Liver (tissue), 9 donors: Measurements from ENCODE around the gene DDX25. TPM values are rescaled to one million over a fixed set of nuclear protein-coding genes. Genes with fewer than 3 reads are reported as not detected.

ENCODE experiments used
- DNase-seq: peaks from one replicate; pipeline ENCODE4 v3.0.0-alpha.2; 2017; ENCODE audit warnings: low spot score
- H3K27ac ChIP-seq, 2 donors: one replicate each; pipeline ENCODE4 v1.7.0; 2013; ENCODE audit warnings: inconsistent platforms in 2 of 2, low read length in 2 of 2, control low read depth in 1 of 2, low read depth in 1 of 2, mild to moderate bottlenecking in 1 of 2
- H3K27me3 ChIP-seq, 4 donors: one replicate each; pipeline versions ENCODE4 v1.6.1 to v1.7.0; 2013; ENCODE audit warnings: low read length in 3 of 4, inconsistent platforms in 1 of 4, mild to moderate bottlenecking in 1 of 4, moderate library complexity in 1 of 4; ENCODE audit not compliant: control insufficient read depth in 4 of 4, insufficient read depth in 4 of 4
- H3K36me3 ChIP-seq, 4 donors: one replicate each; pipeline versions ENCODE4 v1.6.1 to v1.7.0; 2013; ENCODE audit warnings: low read length in 3 of 4, mild to moderate bottlenecking in 3 of 4, low read depth in 1 of 4, moderate library complexity in 1 of 4; ENCODE audit not compliant: control insufficient read depth in 4 of 4, insufficient read depth in 3 of 4
- H3K4me1 ChIP-seq, 4 donors: one replicate each; pipeline versions ENCODE4 v1.6.1 to v1.7.0; 2013; ENCODE audit warnings: low read length in 3 of 4, mild to moderate bottlenecking in 3 of 4, moderate library complexity in 1 of 4; ENCODE audit not compliant: control insufficient read depth in 4 of 4, insufficient read depth in 4 of 4
- H3K4me3 ChIP-seq, 3 donors: one replicate each; pipeline versions ENCODE4 v1.6.1 to v1.7.0; 2013; ENCODE audit warnings: low read length in 3 of 3, control low read depth in 1 of 3, low read depth in 1 of 3, mild to moderate bottlenecking in 1 of 3
- H3K9ac ChIP-seq, 2 donors: one replicate each; pipeline ENCODE4 v1.7.0; 2013; ENCODE audit warnings: low read length in 2 of 2, mild to moderate bottlenecking in 2 of 2, moderate library complexity in 2 of 2, control low read depth in 1 of 2, low read depth in 1 of 2
- H3K9me3 ChIP-seq, 4 donors: one replicate each; pipeline versions ENCODE4 v1.6.1 to v1.7.0; 2013; ENCODE audit warnings: low read length in 3 of 4; ENCODE audit not compliant: control insufficient read depth in 4 of 4
- CTCF ChIP-seq: fragments of 150-350 bp; IDR thresholded peaks from 2 replicates; pipeline ENCODE4 v1.5.1; 2017; ENCODE audit warnings: improper control_type of control experiment, low read depth, low read length; ENCODE audit not compliant: missing input control
- EGR1 ChIP-seq, 2 donors: IDR thresholded peaks; 2 replicates each; pipeline ENCODE4 v1.6.1; 2016 to 2018; ENCODE audit warnings: antibody characterized with exemption in 2 of 2, low read depth in 2 of 2
- FOXA1 ChIP-seq: IDR thresholded peaks from 2 replicates; pipeline ENCODE4 v1.6.1; 2016; ENCODE audit warnings: antibody characterized with exemption
- GABPA ChIP-seq, 2 donors: IDR thresholded peaks in 1 of 2; conservative IDR thresholded peaks in 1 of 2; 2 replicates each; pipeline ENCODE4 v1.6.1; 2016; ENCODE audit warnings: antibody characterized with exemption in 2 of 2, mild to moderate bottlenecking in 1 of 2, moderate library complexity in 1 of 2
- HNF4A ChIP-seq, 2 donors: conservative IDR thresholded peaks; 2 replicates each; pipeline ENCODE4 v1.6.1; 2016; ENCODE audit warnings: antibody characterized with exemption in 2 of 2, mild to moderate bottlenecking in 2 of 2
- HNF4G ChIP-seq: IDR thresholded peaks from 2 replicates; pipeline ENCODE4 v1.6.1; 2016; ENCODE audit warnings: antibody characterized with exemption
- RAD21 ChIP-seq, 2 donors: IDR thresholded peaks; 2 replicates each; pipeline ENCODE4 v1.6.1; 2016; ENCODE audit warnings: antibody characterized with exemption in 2 of 2, mild to moderate bottlenecking in 2 of 2
- REST ChIP-seq: IDR thresholded peaks from 2 replicates; pipeline ENCODE4 v1.6.1; 2016; ENCODE audit warnings: antibody characterized with exemption, mild to moderate bottlenecking
- RXRA ChIP-seq, 2 donors: IDR thresholded peaks; 2 replicates each; pipeline ENCODE4 v1.6.1; 2017 to 2018; ENCODE audit warnings: antibody characterized with exemption in 2 of 2, mild to moderate bottlenecking in 1 of 2
- SP1 ChIP-seq: IDR thresholded peaks from 2 replicates; pipeline ENCODE4 v1.6.1; 2018; ENCODE audit warnings: antibody characterized with exemption, mild to moderate bottlenecking
- TAF1 ChIP-seq: conservative IDR thresholded peaks from 2 replicates; pipeline ENCODE4 v1.6.1; 2016; ENCODE audit warnings: antibody characterized with exemption, mild to moderate bottlenecking
- WGBS: extraction: QIAGEN DNeasy Blood & Tissue Kit; methylation state at CpG from one replicate; pipeline ENCODE4 v1.1.7; 2013; 5-methylcytosine and 5-hydroxymethylcytosine counted together
- polyA plus RNA-seq, 2 donors: library from polyadenylated mRNA; stranded (reverse) in 1 of 2; unstranded in 1 of 2; fragments of 200-250 nt in 1 of 2; fragments of >200 nt in 1 of 2; fragmentation: Nextera tagmentation in 1 of 2; extraction: Ambion mirVana in 1 of 2; gene quantifications; one replicate each; pipeline versions ENCODE4 v1.2.1 to v1.2.3, GENCODE V29; 2013 to 2015
- total RNA-seq, 2 donors: library from RNA; depleted of rRNA; stranded (reverse); fragments of >200 nt; gene quantifications; one replicate each; pipeline ENCODE4 v1.2.3, GENCODE V29; 2014
- TF ChIP-seq, protein P1 (sequence below): IDR thresholded peaks from 2 replicates; pipeline ENCODE4 v1.6.1; 2016; ENCODE audit warnings: antibody characterized with exemption
- TF ChIP-seq, protein P2 (sequence below): IDR thresholded peaks from 2 replicates; pipeline ENCODE4 v1.6.1; 2016; ENCODE audit warnings: antibody characterized with exemption
- donor health status: healthy.
- donor health status: healthy.
- donor health status: healthy.
- donor health status: healthy.
- donor health status: healthy.

DDX25 gene
- total and polyA plus RNA-seq, 4 donors = 0.07 to 0.79 (median 0.31) TPM

GRCh38 chr11:125954945-125955640, 50.8 kb downstream of the DDX25 start:
- H3K4me3 ChIP-seq = no peak overlapping the region
- H3K9me3 ChIP-seq = no peaks in the 10 kb centered on the region
- H3K27me3 ChIP-seq = no peaks in the 10 kb centered on the region
- WGBS = 93% methylated on average over 15 of the region's 15 CpGs
- no peak for DNase-seq
- H3K27ac ChIP-seq = no peak overlapping the region
- no peaks in the 10 kb centered on the region for H3K4me1 ChIP-seq
- H3K36me3 ChIP-seq = no peaks in the 10 kb centered on the region
- no peak for TF ChIP-seq FOXA1
- no peak overlapping the region for H3K9ac ChIP-seq

GRCh38 chr11:125955856-125956255, 51.5 kb downstream of the DDX25 start:
- H3K36me3 ChIP-seq = peaks cover 0 to 2% (median 0%) of the 10 kb centered on the region in 4 donors
- H3K9me3 ChIP-seq = no peaks in the 10 kb centered on the region
- no peaks in the 10 kb centered on the region for H3K4me1 ChIP-seq
- DNase-seq = no peak
- no peak overlapping the region for H3K4me3 ChIP-seq
- WGBS = 91% methylated on average over 2 of the region's 2 CpGs
- no peak for TF ChIP-seq TAF1
- no peak for TF ChIP-seq RXRA (IDR thresholded peaks at IDR 0.05)
- TF ChIP-seq HNF4A (conservative IDR thresholded peaks at IDR 0.05) = no peak
- no peak for TF ChIP-seq EGR1 (IDR thresholded peaks at IDR 0.05; ENCODE audit: low read depth in 2 of 2)
- no peak for TF ChIP-seq FOXA1
- no peak for TF ChIP-seq REST
- TF ChIP-seq, protein P1, sequence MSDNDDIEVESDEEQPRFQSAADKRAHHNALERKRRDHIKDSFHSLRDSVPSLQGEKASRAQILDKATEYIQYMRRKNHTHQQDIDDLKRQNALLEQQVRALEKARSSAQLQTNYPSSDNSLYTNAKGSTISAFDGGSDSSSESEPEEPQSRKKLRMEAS = no peak
- no peak overlapping the region for H3K27ac ChIP-seq
- no peaks in the 10 kb centered on the region for H3K27me3 ChIP-seq
- no peak overlapping the region for H3K9ac ChIP-seq

DNA sequence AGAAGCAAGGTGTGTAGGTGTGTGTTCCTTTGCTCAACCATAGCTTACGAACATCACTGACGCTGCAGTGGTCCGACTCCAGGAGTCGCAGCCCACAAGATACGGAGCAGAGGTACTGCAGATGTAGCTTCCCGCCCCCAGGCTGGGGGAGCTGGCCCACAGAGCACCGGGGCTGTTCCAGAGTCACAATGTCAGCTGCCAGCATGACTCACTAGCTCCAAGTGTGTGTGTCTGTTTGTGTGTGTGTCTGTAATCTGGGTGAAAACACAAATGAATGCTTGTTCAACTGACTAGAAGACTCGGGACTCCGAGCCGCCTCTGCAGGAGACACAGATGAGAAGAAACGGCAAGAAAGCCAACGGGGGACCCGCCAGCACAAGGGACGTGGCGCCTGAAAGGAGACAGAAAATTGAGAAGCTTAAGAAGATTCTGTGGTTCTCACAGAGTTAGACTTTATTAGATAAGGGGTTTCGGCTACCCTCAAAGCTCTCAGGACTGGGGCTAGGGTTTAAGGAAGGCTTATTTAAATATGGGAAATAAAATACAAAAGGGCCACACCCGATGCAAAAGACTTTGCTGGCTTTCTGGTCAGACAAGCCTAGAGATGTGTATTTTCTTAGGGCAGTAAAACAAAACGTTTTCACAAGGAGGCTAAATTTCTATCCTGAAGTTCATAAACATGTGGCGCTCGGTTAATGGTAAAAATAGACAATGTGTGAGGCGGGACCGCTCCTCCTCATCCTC, 52.3 kb downstream of the DDX25 start:
- TF ChIP-seq HNF4G (no peak), REST (no peak), GABPA (IDR thresholded peaks at IDR 0.05 in 1 of 2, conservative IDR thresholded peaks at IDR 0.05 in 1 of 2) (no peak), CTCF (no peak), RAD21 (IDR thresholded peaks at IDR 0.05) (no peak), HNF4A (conservative IDR thresholded peaks at IDR 0.05) (no peak), SP1 (no peak)
- TF ChIP-seq, protein P1 = no peak
- TF ChIP-seq, protein P2, sequence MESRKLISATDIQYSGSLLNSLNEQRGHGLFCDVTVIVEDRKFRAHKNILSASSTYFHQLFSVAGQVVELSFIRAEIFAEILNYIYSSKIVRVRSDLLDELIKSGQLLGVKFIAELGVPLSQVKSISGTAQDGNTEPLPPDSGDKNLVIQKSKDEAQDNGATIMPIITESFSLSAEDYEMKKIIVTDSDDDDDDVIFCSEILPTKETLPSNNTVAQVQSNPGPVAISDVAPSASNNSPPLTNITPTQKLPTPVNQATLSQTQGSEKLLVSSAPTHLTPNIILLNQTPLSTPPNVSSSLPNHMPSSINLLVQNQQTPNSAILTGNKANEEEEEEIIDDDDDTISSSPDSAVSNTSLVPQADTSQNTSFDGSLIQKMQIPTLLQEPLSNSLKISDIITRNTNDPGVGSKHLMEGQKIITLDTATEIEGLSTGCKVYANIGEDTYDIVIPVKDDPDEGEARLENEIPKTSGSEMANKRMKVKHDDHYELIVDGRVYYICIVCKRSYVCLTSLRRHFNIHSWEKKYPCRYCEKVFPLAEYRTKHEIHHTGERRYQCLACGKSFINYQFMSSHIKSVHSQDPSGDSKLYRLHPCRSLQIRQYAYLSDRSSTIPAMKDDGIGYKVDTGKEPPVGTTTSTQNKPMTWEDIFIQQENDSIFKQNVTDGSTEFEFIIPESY = no peak
- no peaks in the 10 kb centered on the region for H3K27me3 ChIP-seq
- H3K4me1 ChIP-seq = no peaks in the 10 kb centered on the region
- 93% methylated on average over 22 of the region's 22 CpGs for WGBS
- no peak for DNase-seq
- H3K9me3 ChIP-seq = no peaks in the 10 kb centered on the region
- no peak overlapping the region for H3K27ac ChIP-seq
- no peak overlapping the region for H3K9ac ChIP-seq
- peaks cover 0 to 2% (median 0%) of the 10 kb centered on the region in 4 donors for H3K36me3 ChIP-seq
- H3K4me3 ChIP-seq = no peak overlapping the region
